WTC11 (cell line): Measurements from ENCODE around the gene LAMC1. TPM values are rescaled to one million over a fixed set of nuclear protein-coding genes. Genes with fewer than 3 reads are reported as not detected.

Experiments used
- ATAC-seq: fragments of 200-7000 bp; cut with Tn5 transposase; 2 replicates; pipeline ENCODE4 v1.10.0; 2021; ENCODE audit warnings: mild to moderate bottlenecking, moderate library complexity
- CTCF ChIA-PET: fragments of 300-600 bp; sonication (Branson Sonifier 250); formaldehyde crosslinking; loops from one replicate; lab custom pipeline; 2021; ENCODE audit warnings: antibody characterized with exemption; lab: Charles Lee
- POLR2A ChIA-PET: fragments of 350-600 bp; sonication (Branson Sonifier 250); formaldehyde crosslinking; loops from one replicate; lab custom pipeline; 2021; ENCODE audit warnings: antibody characterized with exemption; lab: Charles Lee
- DNase-seq: peaks from one replicate; pipeline ENCODE4 v3.0.0; 2021; ENCODE audit warnings: low spot score
- H3K27ac Mint-ChIP-seq: 2 replicates; pipeline ENCODE4 v1.8.0; 2021; ENCODE audit warnings: mixed read lengths
- H3K27me3 Mint-ChIP-seq: 2 replicates; pipeline ENCODE4 v1.8.0; 2021; ENCODE audit warnings: low read depth, mild to moderate bottlenecking, moderate library complexity, mixed read lengths
- H3K36me3 Mint-ChIP-seq: 2 replicates; pipeline ENCODE4 v1.8.0; 2021; ENCODE audit warnings: mixed read lengths
- H3K4me1 Mint-ChIP-seq: 2 replicates; pipeline ENCODE4 v1.8.0; 2022; ENCODE audit warnings: mixed read lengths
- H3K4me3 Mint-ChIP-seq: 2 replicates; pipeline ENCODE4 v1.8.0; 2021; ENCODE audit warnings: mild to moderate bottlenecking, moderate library complexity, mixed read lengths
- H3K9me3 Mint-ChIP-seq: 2 replicates; pipeline ENCODE4 v1.8.0; 2021; ENCODE audit warnings: mixed read lengths
- CBFB ChIP-seq: sonication (generic); formaldehyde crosslinking; IDR thresholded peaks from 2 replicates; pipeline ENCODE4 v1.8.1; 2022; ENCODE audit warnings: mild to moderate bottlenecking, low read depth, missing genetic modification reagents
- CTCF ChIP-seq: fragments of 200-600 bp; IDR thresholded peaks from 2 replicates; pipeline ENCODE4 v1.8.0; 2022; ENCODE audit warnings: antibody characterized with exemption
- E2F5 ChIP-seq: sonication (generic); formaldehyde crosslinking; IDR thresholded peaks from 2 replicates; pipeline ENCODE4 v1.8.1; 2022; ENCODE audit warnings: mild to moderate bottlenecking, moderate library complexity, missing genetic modification reagents
- ELF4 ChIP-seq: sonication (generic); formaldehyde crosslinking; IDR thresholded peaks from 2 replicates; pipeline ENCODE4 v1.8.1; 2022; ENCODE audit warnings: low read depth, mild to moderate bottlenecking, moderate library complexity, missing genetic modification reagents
- ERG ChIP-seq: fragments of 250-450 bp; sonication (Bioruptor Pico); IDR thresholded peaks from 2 replicates; pipeline ENCODE4 v1.8.0; 2021; ENCODE audit warnings: mild to moderate bottlenecking
- GABPB1 ChIP-seq: sonication (generic); formaldehyde crosslinking; IDR thresholded peaks from 2 replicates; pipeline ENCODE4 v1.8.1; 2023; ENCODE audit warnings: mild to moderate bottlenecking, missing genetic modification reagents
- GRHL2 ChIP-seq: fragments of 250-450 bp; sonication (Bioruptor Pico); IDR thresholded peaks from 2 replicates; pipeline ENCODE4 v1.8.0; 2022; ENCODE audit warnings: mild to moderate bottlenecking, moderate library complexity; ENCODE audit not compliant: insufficient replicate concordance, severe bottlenecking
- JUN ChIP-seq: sonication (generic); formaldehyde crosslinking; IDR thresholded peaks from 2 replicates; pipeline ENCODE4 v1.8.0; 2023; ENCODE audit warnings: mild to moderate bottlenecking, missing genetic modification reagents
- KAT7 ChIP-seq: sonication (generic); formaldehyde crosslinking; IDR thresholded peaks from 2 replicates; pipeline ENCODE4 v1.8.1; 2023; ENCODE audit warnings: missing genetic modification reagents, mild to moderate bottlenecking, borderline replicate concordance
- PRRX2 ChIP-seq: fragments of 250-450 bp; sonication (Bioruptor Pico); IDR thresholded peaks from 2 replicates; pipeline ENCODE4 v1.8.0; 2021; ENCODE audit warnings: mild to moderate bottlenecking
- STAT6 ChIP-seq: sonication (generic); formaldehyde crosslinking; conservative IDR thresholded peaks from 2 replicates; pipeline ENCODE4 v1.8.1; 2023; ENCODE audit warnings: mild to moderate bottlenecking, low read depth, missing genetic modification reagents, moderate library complexity
- total RNA-seq: library from RNA; stranded (reverse); gene quantifications from 3 replicates; pipeline ENCODE4 v1.2.3, GENCODE V29; 2021
- TF ChIP-seq, protein P1 (sequence below): fragments of 250-450 bp; sonication (Bioruptor Pico); IDR thresholded peaks from 2 replicates; pipeline ENCODE4 v1.9.0; 2021; ENCODE audit warnings: mild to moderate bottlenecking
- TF ChIP-seq, protein P2 (sequence below): sonication (generic); formaldehyde crosslinking; IDR thresholded peaks from 2 replicates; pipeline ENCODE4 v1.8.1; 2022; ENCODE audit warnings: low read depth, missing genetic modification reagents, borderline replicate concordance
- TF ChIP-seq, protein P3 (sequence below): sonication (generic); formaldehyde crosslinking; IDR thresholded peaks from 2 replicates; pipeline ENCODE4 v1.8.1; 2022; ENCODE audit warnings: mild to moderate bottlenecking, missing genetic modification reagents, moderate library complexity, borderline replicate concordance

Gene LAMC1
- total RNA-seq, 1 experiment from 2014 or later, result 162 TPM

DNA sequence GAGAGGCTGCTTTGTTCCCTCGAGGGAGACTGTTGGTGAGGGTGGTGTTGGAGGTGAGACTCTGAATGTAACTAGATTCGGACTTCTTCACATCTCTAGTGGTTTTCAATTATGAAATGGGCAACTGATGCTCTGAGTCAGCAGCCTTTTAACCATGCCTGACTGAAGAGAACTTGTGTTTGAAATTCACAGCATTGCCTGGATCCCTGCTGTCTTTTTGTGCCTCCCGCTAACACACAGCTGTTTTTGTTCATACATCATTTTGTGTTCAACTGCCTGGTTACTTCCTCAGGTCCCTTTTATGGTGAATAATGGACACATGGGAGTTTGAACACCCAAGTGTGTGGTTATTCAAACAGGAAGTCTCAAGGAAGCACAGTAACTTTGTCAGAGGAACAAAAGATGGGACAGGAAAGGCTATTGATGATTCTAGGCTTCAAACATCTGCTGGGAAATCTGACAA is 16.8 kb downstream of the LAMC1 start:
- no peaks in the 10 kb centered on the region for H3K36me3 Mint-ChIP-seq
- DNase-seq, result no peak
- H3K27ac Mint-ChIP-seq, result no peak overlapping the region
- peaks cover 54% of the 10 kb centered on the region for H3K4me1 Mint-ChIP-seq
- no peaks in the 10 kb centered on the region for H3K9me3 Mint-ChIP-seq
- POLR2A ChIA-PET, result interaction anchor here (0.7 kb wide), 1 partner anchor 27 kb away, joined by 3 read pairs; no protein-coding TSS in a partner anchor
- TF ChIP-seq ERG (CRISPR knock-in tag) (no peak), PRRX2 (CRISPR knock-in tag) (no peak), GRHL2 (CRISPR knock-in tag) (no peak), ELF4 (CRISPR knock-in tag) (no peak), STAT6 (CRISPR knock-in tag) (no peak), KAT7 (CRISPR knock-in tag) (no peak), CBFB (CRISPR knock-in tag) (no peak), E2F5 (CRISPR knock-in tag) (no peak), CTCF (no peak), GABPB1 (CRISPR knock-in tag) (no peak), JUN (CRISPR knock-in tag) (no peak)
- TF ChIP-seq, protein P1, sequence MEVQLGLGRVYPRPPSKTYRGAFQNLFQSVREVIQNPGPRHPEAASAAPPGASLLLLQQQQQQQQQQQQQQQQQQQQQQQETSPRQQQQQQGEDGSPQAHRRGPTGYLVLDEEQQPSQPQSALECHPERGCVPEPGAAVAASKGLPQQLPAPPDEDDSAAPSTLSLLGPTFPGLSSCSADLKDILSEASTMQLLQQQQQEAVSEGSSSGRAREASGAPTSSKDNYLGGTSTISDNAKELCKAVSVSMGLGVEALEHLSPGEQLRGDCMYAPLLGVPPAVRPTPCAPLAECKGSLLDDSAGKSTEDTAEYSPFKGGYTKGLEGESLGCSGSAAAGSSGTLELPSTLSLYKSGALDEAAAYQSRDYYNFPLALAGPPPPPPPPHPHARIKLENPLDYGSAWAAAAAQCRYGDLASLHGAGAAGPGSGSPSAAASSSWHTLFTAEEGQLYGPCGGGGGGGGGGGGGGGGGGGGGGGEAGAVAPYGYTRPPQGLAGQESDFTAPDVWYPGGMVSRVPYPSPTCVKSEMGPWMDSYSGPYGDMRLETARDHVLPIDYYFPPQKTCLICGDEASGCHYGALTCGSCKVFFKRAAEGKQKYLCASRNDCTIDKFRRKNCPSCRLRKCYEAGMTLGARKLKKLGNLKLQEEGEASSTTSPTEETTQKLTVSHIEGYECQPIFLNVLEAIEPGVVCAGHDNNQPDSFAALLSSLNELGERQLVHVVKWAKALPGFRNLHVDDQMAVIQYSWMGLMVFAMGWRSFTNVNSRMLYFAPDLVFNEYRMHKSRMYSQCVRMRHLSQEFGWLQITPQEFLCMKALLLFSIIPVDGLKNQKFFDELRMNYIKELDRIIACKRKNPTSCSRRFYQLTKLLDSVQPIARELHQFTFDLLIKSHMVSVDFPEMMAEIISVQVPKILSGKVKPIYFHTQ (CRISPR knock-in tag), result no peak
- TF ChIP-seq, protein P2, sequence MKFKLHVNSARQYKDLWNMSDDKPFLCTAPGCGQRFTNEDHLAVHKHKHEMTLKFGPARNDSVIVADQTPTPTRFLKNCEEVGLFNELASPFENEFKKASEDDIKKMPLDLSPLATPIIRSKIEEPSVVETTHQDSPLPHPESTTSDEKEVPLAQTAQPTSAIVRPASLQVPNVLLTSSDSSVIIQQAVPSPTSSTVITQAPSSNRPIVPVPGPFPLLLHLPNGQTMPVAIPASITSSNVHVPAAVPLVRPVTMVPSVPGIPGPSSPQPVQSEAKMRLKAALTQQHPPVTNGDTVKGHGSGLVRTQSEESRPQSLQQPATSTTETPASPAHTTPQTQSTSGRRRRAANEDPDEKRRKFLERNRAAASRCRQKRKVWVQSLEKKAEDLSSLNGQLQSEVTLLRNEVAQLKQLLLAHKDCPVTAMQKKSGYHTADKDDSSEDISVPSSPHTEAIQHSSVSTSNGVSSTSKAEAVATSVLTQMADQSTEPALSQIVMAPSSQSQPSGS, result no peak
- TF ChIP-seq, protein P3, sequence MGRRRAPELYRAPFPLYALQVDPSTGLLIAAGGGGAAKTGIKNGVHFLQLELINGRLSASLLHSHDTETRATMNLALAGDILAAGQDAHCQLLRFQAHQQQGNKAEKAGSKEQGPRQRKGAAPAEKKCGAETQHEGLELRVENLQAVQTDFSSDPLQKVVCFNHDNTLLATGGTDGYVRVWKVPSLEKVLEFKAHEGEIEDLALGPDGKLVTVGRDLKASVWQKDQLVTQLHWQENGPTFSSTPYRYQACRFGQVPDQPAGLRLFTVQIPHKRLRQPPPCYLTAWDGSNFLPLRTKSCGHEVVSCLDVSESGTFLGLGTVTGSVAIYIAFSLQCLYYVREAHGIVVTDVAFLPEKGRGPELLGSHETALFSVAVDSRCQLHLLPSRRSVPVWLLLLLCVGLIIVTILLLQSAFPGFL (CRISPR knock-in tag), result no peak
- CTCF ChIA-PET, result no interaction called here
- no peak for ATAC-seq
- no peak overlapping the region for H3K4me3 Mint-ChIP-seq
- peaks cover 10% of the 10 kb centered on the region; the same call in 1 of the 2 replicates for H3K27me3 Mint-ChIP-seq
